OCI-LY1 (cell line): ENCODE measurements around the gene LUC7L2.

Experiments used
- CTCF ChIP-seq: fragments of 200-600 bp; sonication (generic), shearing (Covaris generic); IDR thresholded peaks from 2 replicates; pipeline ENCODE4 v1.5.1; 2017; ENCODE audit warnings: mild to moderate bottlenecking, antibody characterized with exemption, low read length, moderate library complexity, mixed read lengths
- EZH2 ChIP-seq: fragments of 200-600 bp; sonication (generic), shearing (Covaris generic); IDR thresholded peaks from 2 replicates; pipeline ENCODE4 v1.8.0; 2017; ENCODE audit warnings: borderline replicate concordance, mixed run types, mild to moderate bottlenecking, antibody characterized with exemption, low read length, moderate library complexity, mixed read lengths

GRCh38 chr7:139317939-139318505 lies 41.7 kb upstream of the LUC7L2 start:
- TF ChIP-seq CTCF (no peak), EZH2 (no peak)
